Neural cell (in vitro differentiated cells): ENCODE data around the gene ASCL5.

Experiments
- CTCF ChIP-seq: fragments of 450-650 bp; IDR thresholded peaks from 2 replicates; pipeline ENCODE4 v1.5.1; 2014; ENCODE audit warnings: antibody characterized with exemption, mild to moderate bottlenecking, moderate library complexity; ENCODE audit not compliant: poor library complexity, severe bottlenecking
- EP300 ChIP-seq: fragments of 450-650 bp; conservative IDR thresholded peaks from 2 replicates; pipeline ENCODE4 v1.6.1; 2014; ENCODE audit warnings: antibody characterized with exemption, mild to moderate bottlenecking, moderate library complexity; ENCODE audit not compliant: poor library complexity, severe bottlenecking
- EZH2 ChIP-seq: fragments of 200-600, 300-800 bp; shearing (Covaris generic), sonication (generic); IDR thresholded peaks from 2 replicates; pipeline ENCODE4 v1.6.1; 2014; ENCODE audit warnings: antibody characterized with exemption, low read length, borderline replicate concordance, mild to moderate bottlenecking; ENCODE audit not compliant: insufficient read depth, poor library complexity, severe bottlenecking
- POLR2AphosphoS5 ChIP-seq: IDR thresholded peaks from 2 replicates; pipeline ENCODE4 v1.6.1; 2012
- RAD21 ChIP-seq: fragments of 450-650 bp; conservative IDR thresholded peaks from 2 replicates; pipeline ENCODE4 v1.6.1; 2014; ENCODE audit warnings: antibody characterized with exemption, mild to moderate bottlenecking, moderate library complexity
- REST ChIP-seq: IDR thresholded peaks from 2 replicates; pipeline ENCODE4 v1.6.1; 2012; ENCODE audit warnings: borderline replicate concordance
- SMC3 ChIP-seq: fragments of 450-650 bp; conservative IDR thresholded peaks from 2 replicates; pipeline ENCODE4 v1.6.1; 2014; ENCODE audit warnings: antibody characterized with exemption, mild to moderate bottlenecking, moderate library complexity; ENCODE audit not compliant: poor library complexity

GRCh38 chr1:201089596-201089995 is 37.4 kb downstream of the ASCL5 start:
- no peak for TF ChIP-seq EP300
- no peak for TF ChIP-seq CTCF
- TF ChIP-seq POLR2AphosphoS5, result no peak
- no peak for TF ChIP-seq EZH2
- TF ChIP-seq SMC3, result no peak
- TF ChIP-seq REST, result no peak
- no peak for TF ChIP-seq RAD21
